ENCODE results near the gene ST3GAL2. TPM values are rescaled to one million over a fixed set of nuclear protein-coding genes. Genes with fewer than 3 reads are reported as not detected.

ST3GAL2 gene
- total and polyA plus RNA-seq, 2 of the 4 experiments (the other 2 are of a cell fraction), result 17.4 to 17.7 TPM

DNA sequence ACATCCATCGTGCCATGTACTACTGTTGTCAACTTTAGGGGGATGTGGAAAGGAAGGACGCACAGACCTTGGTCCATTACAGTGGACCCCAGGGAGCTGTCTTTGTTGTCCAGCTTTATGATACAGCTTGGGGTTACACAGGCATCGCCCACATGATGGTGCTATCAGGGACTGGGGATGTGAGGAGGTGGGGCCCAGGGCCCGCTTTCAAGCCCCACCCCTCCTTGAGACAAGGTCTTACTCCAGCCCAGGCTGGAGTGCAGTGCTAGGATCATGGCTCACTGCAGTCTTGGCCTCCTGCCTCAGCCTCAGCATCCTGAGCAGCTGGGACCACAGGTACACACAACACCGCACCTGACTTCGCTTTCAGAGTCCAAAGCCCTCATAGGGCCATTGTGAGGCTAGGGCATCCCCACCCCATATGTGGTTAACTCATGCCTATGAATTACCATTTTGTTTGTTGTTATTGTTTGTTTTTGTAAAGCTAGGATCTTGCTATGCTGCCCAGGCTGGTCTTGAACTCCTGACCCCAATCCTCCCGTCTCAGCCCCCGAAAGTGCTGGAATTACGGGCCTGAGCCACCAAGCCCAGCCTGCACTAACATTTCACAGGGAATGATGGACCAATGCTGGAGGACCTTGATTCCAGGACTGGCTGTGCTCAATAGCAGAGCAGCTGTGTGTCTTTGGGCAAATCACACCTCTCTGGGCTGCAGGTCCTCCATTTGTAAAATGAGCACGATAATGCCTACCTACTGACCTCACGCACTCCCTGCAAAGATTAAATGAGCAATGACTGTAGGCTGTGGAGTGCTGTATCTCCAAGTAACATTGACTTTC is 17.2 kb downstream of the ST3GAL2 start:
- Histone ChIP-seq H2BK120ac (ENCODE audit: low read depth, low read length) (no peak overlapping the region), H3K4ac (ENCODE audit: low read depth, low read length) (no peak overlapping the region), H4K5ac (ENCODE audit: low read depth, low read length) (no peak overlapping the region), H4K20me1 (ENCODE audit: insufficient read depth, low read length) (peaks cover 69% of the 10 kb centered on the region), H3K27ac (ENCODE audit: insufficient read depth, low read length) (no peak overlapping the region), H4K91ac (ENCODE audit: insufficient read depth, low read depth, low read length) (no peak overlapping the region), H3K9me3 (ENCODE audit: control insufficient read depth, insufficient read depth, low read length) (no peaks in the 10 kb centered on the region), H3K9ac (ENCODE audit: low read depth, low read length) (no peak overlapping the region), H3K9me1 (ENCODE audit: insufficient read depth, low read length) (peaks cover 35% of the 10 kb centered on the region), H3K18ac (ENCODE audit: low read depth, low read length) (no peak overlapping the region), H3K4me1 (ENCODE audit: control insufficient read depth, insufficient read depth, low read length) (peaks cover 2% of the 10 kb centered on the region; the same call in 1 of the 2 replicates), H2BK15ac (ENCODE audit: low read depth, low read length) (no peak overlapping the region), H3K79me1 (ENCODE audit: low read depth in 1 of 2, low read length in 2 of 2) (peaks cover 25 to 90% of the 10 kb centered on the region in 2 experiments), H2BK20ac (ENCODE audit: low read depth, low read length) (no peak overlapping the region), H2AFZ (replicated peaks; ENCODE audit: low read length, poor library complexity) (no peak overlapping the region), H2BK5ac (ENCODE audit: low read depth, low read length, poor library complexity, severe bottlenecking) (no peak overlapping the region), H3K14ac (replicated peaks; ENCODE audit: low read depth, low read length) (no peak overlapping the region), H3K27me3 (ENCODE audit: control insufficient read depth, insufficient read depth, low read length) (no peaks in the 10 kb centered on the region), H3K4me3 (ENCODE audit: insufficient read depth, low read depth, low read length) (no peak overlapping the region), H2AK5ac (ENCODE audit: low read depth, low read length) (no peak overlapping the region), H3K4me2 (ENCODE audit: low read depth, low read length) (no peak overlapping the region), H3K36me3 (ENCODE audit: control insufficient read depth, insufficient read depth, low read length) (peaks cover 10% of the 10 kb centered on the region), H3K56ac (ENCODE audit: extremely low read depth, insufficient read depth, low read length) (no peak overlapping the region), H4K8ac (ENCODE audit: low read depth in 2 of 2, low read length in 2 of 2) (no peak overlapping the region), H3K23ac (ENCODE audit: low read depth, low read length) (no peak overlapping the region), H2AK9ac (replicated peaks; ENCODE audit: low read depth, low read length, poor library complexity) (no peak overlapping the region)
- no peak for DNase-seq
- in situ Hi-C loops (cut with MboI; ENCODE audit: low sequenced_read_pairs) (no loop called here), intact Hi-C loops (cut with micrococcal nuclease) (no loop called here), dilution Hi-C loops (cut with HindIII; ENCODE audit: low sequenced_read_pairs, unreplicated experiment) (no loop called here)
- 100% methylated on average over 4 of the region's 11 CpGs; no CpG with 5 or more reads in 1 of the 2 experiments for WGBS, 2 experiments (ENCODE audit: extremely low coverage in 2 of 2, insufficient read length in 1 of 2)
- no TSS peak for BruUV-seq (replicated peaks)
- ChIA-PET CTCF (no interaction called here), POLR2A (ENCODE audit: unreplicated experiment) (no interaction called here)
- no peak for ATAC-seq (ENCODE audit: low read depth)
- TF ChIP-seq NFE2L2 (IDR thresholded peaks at IDR 0.05; ENCODE audit: low read depth, low read length) (no peak), RFX5 (IDR thresholded peaks at IDR 0.05; ENCODE audit: low read depth, low read length) (no peak), SMC3 (IDR thresholded peaks at IDR 0.05; ENCODE audit: low read depth, low read length) (no peak), BHLHE40 (IDR thresholded peaks at IDR 0.05; ENCODE audit: low read depth, low read length) (no peak), MAFK (IDR thresholded peaks at IDR 0.05; ENCODE audit: low read depth, low read length) (no peak), CHD1 (IDR thresholded peaks at IDR 0.05; ENCODE audit: low read depth, low read length) (no peak), MAZ (IDR thresholded peaks at IDR 0.05; ENCODE audit: borderline replicate concordance, low read depth, low read length) (no peak), POLR2A (IDR thresholded peaks at IDR 0.05; ENCODE audit: low read depth, low read length) (no peak), MXI1 (IDR thresholded peaks at IDR 0.05; ENCODE audit: borderline replicate concordance, low read depth, low read length) (no peak), CEBPB (IDR thresholded peaks at IDR 0.05; ENCODE audit: low read depth, low read length) (no peak), FOS (IDR thresholded peaks at IDR 0.05; ENCODE audit: low read depth, low read length) (no peak), RAD21 (IDR thresholded peaks at IDR 0.05; ENCODE audit: low read length) (no peak)
- TF ChIP-seq, protein P1, sequence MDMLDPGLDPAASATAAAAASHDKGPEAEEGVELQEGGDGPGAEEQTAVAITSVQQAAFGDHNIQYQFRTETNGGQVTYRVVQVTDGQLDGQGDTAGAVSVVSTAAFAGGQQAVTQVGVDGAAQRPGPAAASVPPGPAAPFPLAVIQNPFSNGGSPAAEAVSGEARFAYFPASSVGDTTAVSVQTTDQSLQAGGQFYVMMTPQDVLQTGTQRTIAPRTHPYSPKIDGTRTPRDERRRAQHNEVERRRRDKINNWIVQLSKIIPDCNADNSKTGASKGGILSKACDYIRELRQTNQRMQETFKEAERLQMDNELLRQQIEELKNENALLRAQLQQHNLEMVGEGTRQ (IDR thresholded peaks at IDR 0.05; ENCODE audit: low read depth, low read length), result no peak
- TF ChIP-seq, protein P2, sequence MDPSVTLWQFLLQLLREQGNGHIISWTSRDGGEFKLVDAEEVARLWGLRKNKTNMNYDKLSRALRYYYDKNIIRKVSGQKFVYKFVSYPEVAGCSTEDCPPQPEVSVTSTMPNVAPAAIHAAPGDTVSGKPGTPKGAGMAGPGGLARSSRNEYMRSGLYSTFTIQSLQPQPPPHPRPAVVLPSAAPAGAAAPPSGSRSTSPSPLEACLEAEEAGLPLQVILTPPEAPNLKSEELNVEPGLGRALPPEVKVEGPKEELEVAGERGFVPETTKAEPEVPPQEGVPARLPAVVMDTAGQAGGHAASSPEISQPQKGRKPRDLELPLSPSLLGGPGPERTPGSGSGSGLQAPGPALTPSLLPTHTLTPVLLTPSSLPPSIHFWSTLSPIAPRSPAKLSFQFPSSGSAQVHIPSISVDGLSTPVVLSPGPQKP (IDR thresholded peaks at IDR 0.05; ENCODE audit: borderline replicate concordance, low read depth, low read length), result no peak
- TF ChIP-seq, protein P3, sequence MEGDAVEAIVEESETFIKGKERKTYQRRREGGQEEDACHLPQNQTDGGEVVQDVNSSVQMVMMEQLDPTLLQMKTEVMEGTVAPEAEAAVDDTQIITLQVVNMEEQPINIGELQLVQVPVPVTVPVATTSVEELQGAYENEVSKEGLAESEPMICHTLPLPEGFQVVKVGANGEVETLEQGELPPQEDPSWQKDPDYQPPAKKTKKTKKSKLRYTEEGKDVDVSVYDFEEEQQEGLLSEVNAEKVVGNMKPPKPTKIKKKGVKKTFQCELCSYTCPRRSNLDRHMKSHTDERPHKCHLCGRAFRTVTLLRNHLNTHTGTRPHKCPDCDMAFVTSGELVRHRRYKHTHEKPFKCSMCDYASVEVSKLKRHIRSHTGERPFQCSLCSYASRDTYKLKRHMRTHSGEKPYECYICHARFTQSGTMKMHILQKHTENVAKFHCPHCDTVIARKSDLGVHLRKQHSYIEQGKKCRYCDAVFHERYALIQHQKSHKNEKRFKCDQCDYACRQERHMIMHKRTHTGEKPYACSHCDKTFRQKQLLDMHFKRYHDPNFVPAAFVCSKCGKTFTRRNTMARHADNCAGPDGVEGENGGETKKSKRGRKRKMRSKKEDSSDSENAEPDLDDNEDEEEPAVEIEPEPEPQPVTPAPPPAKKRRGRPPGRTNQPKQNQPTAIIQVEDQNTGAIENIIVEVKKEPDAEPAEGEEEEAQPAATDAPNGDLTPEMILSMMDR (conservative IDR thresholded peaks at IDR 0.05; ENCODE audit: low read depth, low read length), result no peak

Measured in IMR-90 (cell line).